ENCODE measurements around the gene CD244.

DNA sequence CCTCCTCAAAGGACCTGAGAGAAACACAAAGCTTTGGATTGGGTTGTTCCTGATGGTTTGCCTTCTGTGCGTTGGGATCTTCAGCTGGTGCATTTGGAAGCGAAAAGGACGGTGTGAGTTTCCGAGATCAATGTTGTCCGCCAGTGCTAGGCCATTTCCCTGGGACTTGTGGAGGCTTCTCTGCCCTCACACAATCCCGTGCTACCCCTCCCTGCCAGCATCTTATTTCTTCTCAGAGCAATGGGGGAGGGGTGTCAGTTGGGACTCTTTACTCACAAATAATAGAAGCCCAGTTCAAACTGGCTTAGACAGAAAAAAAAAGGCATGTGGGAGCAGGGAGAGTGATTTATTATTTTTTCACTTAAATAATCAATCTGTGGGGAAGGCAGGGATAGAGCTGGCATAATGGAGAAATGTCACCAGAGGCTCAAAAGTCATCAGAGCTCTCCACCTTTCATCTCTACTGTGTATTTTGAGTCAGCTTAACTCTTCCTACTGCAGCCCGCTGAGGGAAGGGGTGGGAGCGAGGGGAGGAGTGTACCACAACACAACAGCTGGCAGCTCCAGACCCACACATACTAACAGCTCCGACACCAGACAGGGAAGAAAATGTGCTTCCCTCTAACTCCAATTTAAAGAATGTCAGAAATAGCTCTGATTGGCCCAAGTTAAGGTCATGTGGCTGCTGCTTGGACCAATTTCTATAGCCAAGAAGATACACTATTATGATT is 44.3 kb downstream of the CD244 start:
- TF ChIP-seq SMC3 (conservative IDR thresholded peaks at IDR 0.05; ENCODE audit: poor library complexity) (no peak), EP300 (conservative IDR thresholded peaks at IDR 0.05; ENCODE audit: poor library complexity, severe bottlenecking) (no peak), POLR2AphosphoS5 (IDR thresholded peaks at IDR 0.05) (no peak)
- TF ChIP-seq, protein P1, sequence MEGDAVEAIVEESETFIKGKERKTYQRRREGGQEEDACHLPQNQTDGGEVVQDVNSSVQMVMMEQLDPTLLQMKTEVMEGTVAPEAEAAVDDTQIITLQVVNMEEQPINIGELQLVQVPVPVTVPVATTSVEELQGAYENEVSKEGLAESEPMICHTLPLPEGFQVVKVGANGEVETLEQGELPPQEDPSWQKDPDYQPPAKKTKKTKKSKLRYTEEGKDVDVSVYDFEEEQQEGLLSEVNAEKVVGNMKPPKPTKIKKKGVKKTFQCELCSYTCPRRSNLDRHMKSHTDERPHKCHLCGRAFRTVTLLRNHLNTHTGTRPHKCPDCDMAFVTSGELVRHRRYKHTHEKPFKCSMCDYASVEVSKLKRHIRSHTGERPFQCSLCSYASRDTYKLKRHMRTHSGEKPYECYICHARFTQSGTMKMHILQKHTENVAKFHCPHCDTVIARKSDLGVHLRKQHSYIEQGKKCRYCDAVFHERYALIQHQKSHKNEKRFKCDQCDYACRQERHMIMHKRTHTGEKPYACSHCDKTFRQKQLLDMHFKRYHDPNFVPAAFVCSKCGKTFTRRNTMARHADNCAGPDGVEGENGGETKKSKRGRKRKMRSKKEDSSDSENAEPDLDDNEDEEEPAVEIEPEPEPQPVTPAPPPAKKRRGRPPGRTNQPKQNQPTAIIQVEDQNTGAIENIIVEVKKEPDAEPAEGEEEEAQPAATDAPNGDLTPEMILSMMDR (IDR thresholded peaks at IDR 0.05; ENCODE audit: poor library complexity, severe bottlenecking) = no peak
- TF ChIP-seq, protein P2, sequence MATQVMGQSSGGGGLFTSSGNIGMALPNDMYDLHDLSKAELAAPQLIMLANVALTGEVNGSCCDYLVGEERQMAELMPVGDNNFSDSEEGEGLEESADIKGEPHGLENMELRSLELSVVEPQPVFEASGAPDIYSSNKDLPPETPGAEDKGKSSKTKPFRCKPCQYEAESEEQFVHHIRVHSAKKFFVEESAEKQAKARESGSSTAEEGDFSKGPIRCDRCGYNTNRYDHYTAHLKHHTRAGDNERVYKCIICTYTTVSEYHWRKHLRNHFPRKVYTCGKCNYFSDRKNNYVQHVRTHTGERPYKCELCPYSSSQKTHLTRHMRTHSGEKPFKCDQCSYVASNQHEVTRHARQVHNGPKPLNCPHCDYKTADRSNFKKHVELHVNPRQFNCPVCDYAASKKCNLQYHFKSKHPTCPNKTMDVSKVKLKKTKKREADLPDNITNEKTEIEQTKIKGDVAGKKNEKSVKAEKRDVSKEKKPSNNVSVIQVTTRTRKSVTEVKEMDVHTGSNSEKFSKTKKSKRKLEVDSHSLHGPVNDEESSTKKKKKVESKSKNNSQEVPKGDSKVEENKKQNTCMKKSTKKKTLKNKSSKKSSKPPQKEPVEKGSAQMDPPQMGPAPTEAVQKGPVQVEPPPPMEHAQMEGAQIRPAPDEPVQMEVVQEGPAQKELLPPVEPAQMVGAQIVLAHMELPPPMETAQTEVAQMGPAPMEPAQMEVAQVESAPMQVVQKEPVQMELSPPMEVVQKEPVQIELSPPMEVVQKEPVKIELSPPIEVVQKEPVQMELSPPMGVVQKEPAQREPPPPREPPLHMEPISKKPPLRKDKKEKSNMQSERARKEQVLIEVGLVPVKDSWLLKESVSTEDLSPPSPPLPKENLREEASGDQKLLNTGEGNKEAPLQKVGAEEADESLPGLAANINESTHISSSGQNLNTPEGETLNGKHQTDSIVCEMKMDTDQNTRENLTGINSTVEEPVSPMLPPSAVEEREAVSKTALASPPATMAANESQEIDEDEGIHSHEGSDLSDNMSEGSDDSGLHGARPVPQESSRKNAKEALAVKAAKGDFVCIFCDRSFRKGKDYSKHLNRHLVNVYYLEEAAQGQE (IDR thresholded peaks at IDR 0.05; ENCODE audit: borderline replicate concordance) = no peak

Measured in neural cell (in vitro differentiated cells).